CD4-positive, alpha-beta T cell (primary cell): ENCODE data around the gene RERE. TPM values are rescaled to one million over a fixed set of nuclear protein-coding genes. Genes with fewer than 3 reads are reported as not detected.
"Not testable (repeated sequence)": the region's sequence is repeated elsewhere in the genome, so short reads cannot be mapped to it uniquely, and the experiment has no call there.

ENCODE experiments used
- ATAC-seq: fragments of 200-7000 bp; cut with Tn5 transposase; one replicate; pipeline ENCODE4 v1.10.0; 2022; ENCODE audit warnings: mild to moderate bottlenecking; ENCODE audit not compliant: poor library complexity
- CTCF ChIA-PET: fragments of 350-600 bp; sonication (Branson Sonifier 250); formaldehyde crosslinking; loops from one replicate; lab custom pipeline; 2021; ENCODE audit warnings: antibody characterized with exemption, inconsistent platforms; lab: Charles Lee
- POLR2A ChIA-PET: fragments of 350-600 bp; sonication (Branson Sonifier 250); formaldehyde crosslinking; loops from one replicate; lab custom pipeline; 2021; ENCODE audit warnings: antibody characterized with exemption, inconsistent platforms; lab: Charles Lee
- DNase-seq, 14 experiments: peaks; one replicate each; pipeline ENCODE4 v3.0.0-alpha.2; 2013 to 2020; ENCODE audit warnings: mixed read lengths in 2 of 14
- H3K27ac ChIP-seq, 2 donors: one replicate each; pipeline versions ENCODE4 v1.5.1 to v1.7.0; 2013; ENCODE audit warnings: low read length in 2 of 2, low read depth in 1 of 2, mild to moderate bottlenecking in 1 of 2
- H3K27me3 ChIP-seq, 2 experiments: 1 replicate in 1 of 2; 2 replicates in 1 of 2; pipeline versions ENCODE4 v1.6.1 to v1.7.0; 2013; ENCODE audit warnings: low read length in 2 of 2, control low read depth in 1 of 2, mild to moderate bottlenecking in 1 of 2, moderate library complexity in 1 of 2; ENCODE audit not compliant: insufficient read depth in 2 of 2, control insufficient read depth in 1 of 2
- H3K36me3 ChIP-seq: one replicate; pipeline ENCODE4 v1.6.1; 2013; ENCODE audit warnings: low read length, control low read depth; ENCODE audit not compliant: insufficient read depth
- H3K4me1 ChIP-seq: one replicate; pipeline ENCODE4 v1.6.1; 2013; ENCODE audit warnings: low read length, control low read depth; ENCODE audit not compliant: insufficient read depth
- H3K4me3 ChIP-seq: one replicate; pipeline ENCODE4 v1.5.1; 2013; ENCODE audit warnings: mild to moderate bottlenecking, low read length, moderate library complexity
- H3K9me3 ChIP-seq, 2 experiments: 1 replicate in 1 of 2; 2 replicates in 1 of 2; pipeline versions ENCODE4 v1.6.1 to v1.7.0; 2013; ENCODE audit warnings: low read length in 2 of 2, mild to moderate bottlenecking in 2 of 2, control low read depth in 1 of 2, moderate library complexity in 1 of 2; ENCODE audit not compliant: control insufficient read depth in 1 of 2, insufficient read depth in 1 of 2
- H3K27ac Mint-ChIP-seq: one replicate; pipeline ENCODE4 v1.8.0; 2020; ENCODE audit warnings: mixed read lengths
- H3K27me3 Mint-ChIP-seq: one replicate; pipeline ENCODE4 v1.8.0; 2021; ENCODE audit warnings: mixed read lengths
- H3K36me3 Mint-ChIP-seq: one replicate; pipeline ENCODE4 v1.8.0; 2021; ENCODE audit warnings: low read depth, mixed read lengths
- H3K4me1 Mint-ChIP-seq: one replicate; pipeline ENCODE4 v1.8.0; 2021; ENCODE audit warnings: low read depth, mixed read lengths
- H3K4me3 Mint-ChIP-seq: one replicate; pipeline ENCODE4 v1.8.0; 2020; ENCODE audit warnings: mild to moderate bottlenecking, mixed read lengths
- H3K9me3 Mint-ChIP-seq: one replicate; pipeline ENCODE4 v1.8.0; 2020; ENCODE audit warnings: mixed read lengths
- intact Hi-C, 2 experiments: fragments of 100-400 bp; cut with DNase I in 1 of 2; cut with micrococcal nuclease in 1 of 2; formaldehyde crosslinking; loops; one replicate each; pipeline versions ENCODE4 v1.15.1 to v1.9.0; 2023 to 2025; cut with DNase I, micrococcal nuclease
- total RNA-seq, 174 experiments: library from RNA in 2 of 174; stranded (reverse) in 2 of 174; gene quantifications; one replicate each; pipeline ENCODE4 v1.2.3 and lab custom pipeline; 2021 to 2026
- TF ChIP-seq, protein P1 (sequence below): fragments of 200-600 bp; IDR thresholded peaks from one replicate; pipeline ENCODE4 v1.8.0; 2022; ENCODE audit warnings: antibody characterized with exemption, mild to moderate bottlenecking

The RERE gene
- total RNA-seq, 2 experiments from 2014 or later, result 78.4 to 84.0 TPM

GRCh38 chr1:8699679-8700078 is 117.8 kb downstream of the RERE start:
- CTCF ChIA-PET, result interaction anchor here (1.6 to 1.7 kb wide), 2 partner anchors 9 to 27 kb away, joined by 3 to 4 read pairs; no protein-coding TSS in a partner anchor
- ATAC-seq, result no peak
- POLR2A ChIA-PET, result interaction anchor here (1.9 kb wide), 1 partner anchor 179 kb away, joined by 6 read pairs; the partner anchor contains the start of gene ENO1

DNA sequence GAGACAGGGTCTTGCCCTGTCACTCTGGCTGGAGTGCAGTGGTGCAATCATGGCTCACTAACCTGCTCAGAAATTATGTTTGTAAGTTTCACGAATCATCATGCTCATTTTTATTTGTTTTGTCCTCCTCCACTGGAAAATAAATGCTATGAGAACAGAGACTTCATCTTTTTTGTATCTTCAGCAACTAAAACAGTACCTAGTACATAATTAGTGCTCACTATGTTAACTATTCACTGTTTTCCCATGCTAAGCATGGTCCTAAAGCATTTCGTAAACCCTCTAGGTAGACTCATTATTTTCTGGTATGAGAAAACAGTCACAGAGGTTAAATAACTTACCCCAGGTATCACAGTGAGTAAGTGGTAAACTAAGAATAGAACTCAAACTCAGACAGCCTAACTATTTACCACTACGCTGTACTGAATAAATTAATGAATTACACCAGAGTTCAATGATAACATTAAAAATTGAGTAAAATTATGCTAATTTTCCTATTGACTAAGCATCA is 118.4 kb downstream of the RERE start:
- Mint-ChIP-seq H3K27me3 (peaks cover 29% of the 10 kb centered on the region), H3K9me3 (no peaks in the 10 kb centered on the region), H3K36me3 (no peaks in the 10 kb centered on the region), H3K4me3 (no peak overlapping the region), H3K4me1 (peaks cover 29% of the 10 kb centered on the region), H3K27ac (no peak overlapping the region)
- no peak overlapping the region for H3K27ac ChIP-seq
- TF ChIP-seq, protein P1, sequence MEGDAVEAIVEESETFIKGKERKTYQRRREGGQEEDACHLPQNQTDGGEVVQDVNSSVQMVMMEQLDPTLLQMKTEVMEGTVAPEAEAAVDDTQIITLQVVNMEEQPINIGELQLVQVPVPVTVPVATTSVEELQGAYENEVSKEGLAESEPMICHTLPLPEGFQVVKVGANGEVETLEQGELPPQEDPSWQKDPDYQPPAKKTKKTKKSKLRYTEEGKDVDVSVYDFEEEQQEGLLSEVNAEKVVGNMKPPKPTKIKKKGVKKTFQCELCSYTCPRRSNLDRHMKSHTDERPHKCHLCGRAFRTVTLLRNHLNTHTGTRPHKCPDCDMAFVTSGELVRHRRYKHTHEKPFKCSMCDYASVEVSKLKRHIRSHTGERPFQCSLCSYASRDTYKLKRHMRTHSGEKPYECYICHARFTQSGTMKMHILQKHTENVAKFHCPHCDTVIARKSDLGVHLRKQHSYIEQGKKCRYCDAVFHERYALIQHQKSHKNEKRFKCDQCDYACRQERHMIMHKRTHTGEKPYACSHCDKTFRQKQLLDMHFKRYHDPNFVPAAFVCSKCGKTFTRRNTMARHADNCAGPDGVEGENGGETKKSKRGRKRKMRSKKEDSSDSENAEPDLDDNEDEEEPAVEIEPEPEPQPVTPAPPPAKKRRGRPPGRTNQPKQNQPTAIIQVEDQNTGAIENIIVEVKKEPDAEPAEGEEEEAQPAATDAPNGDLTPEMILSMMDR, result no peak
- no peaks in the 10 kb centered on the region for H3K36me3 ChIP-seq
- ATAC-seq (no peak), DNase-seq (no peak)
- POLR2A ChIA-PET, result no interaction called here
- peaks cover 0 to 3% of the 10 kb centered on the region in 2 experiments for H3K9me3 ChIP-seq
- H3K27me3 ChIP-seq, result peaks cover 16 to 22% of the 10 kb centered on the region in 2 experiments
- peaks cover 27% of the 10 kb centered on the region for H3K4me1 ChIP-seq
- CTCF ChIA-PET, result no interaction called here
- intact Hi-C loops, result no loop called here
- no peak overlapping the region for H3K4me3 ChIP-seq

More at GRCh38 chr1:8699679-8700078, 117.8 kb downstream of the RERE start:
- H3K27me3 Mint-ChIP-seq, result peaks cover 36% of the 10 kb centered on the region
- H3K27ac Mint-ChIP-seq, result no peak overlapping the region
- H3K4me3 Mint-ChIP-seq, result no peak overlapping the region
- Histone ChIP-seq H3K36me3 (no peaks in the 10 kb centered on the region), H3K4me1 (peaks cover 27% of the 10 kb centered on the region), H3K27ac (no peak overlapping the region), H3K4me3 (no peak overlapping the region), H3K9me3 (peaks cover 0 to 3% of the 10 kb centered on the region in 2 experiments), H3K27me3 (peaks cover 20 to 29% of the 10 kb centered on the region in 2 experiments)
- H3K36me3 Mint-ChIP-seq, result no peaks in the 10 kb centered on the region
- H3K9me3 Mint-ChIP-seq, result no peaks in the 10 kb centered on the region
- TF ChIP-seq, protein P1, result no peak
- peaks cover 30% of the 10 kb centered on the region for H3K4me1 Mint-ChIP-seq
- intact Hi-C loops, result loop anchor here in 1 of 2 experiments (5.0 kb wide), 2 partner anchors 118 to 277 kb away; partner anchors contain the start of gene RERE
- no peak for DNase-seq

- Mint-ChIP-seq H3K4me1 (peaks cover 23% of the 10 kb centered on the region), H3K27me3 (peaks cover 21% of the 10 kb centered on the region), H3K36me3 (no peaks in the 10 kb centered on the region), H3K4me3 (no peak overlapping the region), H3K9me3 (no peaks in the 10 kb centered on the region), H3K27ac (no peak overlapping the region)
- ChIA-PET CTCF (interaction anchor here (1.1 kb wide), 1 partner anchor 28 kb away, joined by 3 read pairs; no protein-coding TSS in a partner anchor), POLR2A (no interaction called here)
- Histone ChIP-seq H3K27ac (no peak overlapping the region), H3K9me3 (peaks cover 0 to 3% of the 10 kb centered on the region in 2 experiments), H3K27me3 (peaks cover 12 to 15% of the 10 kb centered on the region in 2 experiments), H3K36me3 (no peaks in the 10 kb centered on the region), H3K4me1 (peaks cover 22% of the 10 kb centered on the region), H3K4me3 (no peak overlapping the region)
- TF ChIP-seq, protein P1, result no peak
- intact Hi-C loops, result no loop called here
- ATAC-seq (no peak), DNase-seq (no peak)
Observed at GRCh38 chr1:8698012-8698630, 119.3 kb downstream of the RERE start.

DNA sequence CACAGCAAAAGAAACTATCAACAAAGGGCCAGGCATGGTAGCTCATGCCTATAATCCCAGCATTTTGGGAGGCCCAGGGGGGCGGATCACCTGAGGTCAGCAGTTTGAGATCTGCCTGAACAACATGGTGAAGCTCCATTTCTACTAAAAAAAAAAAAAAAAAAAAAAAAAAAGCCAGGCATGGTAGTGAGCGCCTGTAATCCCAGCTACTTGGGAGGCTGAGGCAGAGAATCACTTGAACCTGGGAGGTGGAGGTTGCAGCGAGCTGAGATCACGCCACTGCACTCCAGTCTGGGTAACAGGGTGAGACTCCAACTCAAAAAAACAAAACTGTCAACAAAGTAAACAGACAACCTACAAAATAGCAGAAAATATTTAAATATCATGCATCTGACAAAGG is 122.0 kb downstream of the RERE start:
- ATAC-seq, H3K27ac Mint-ChIP-seq, H3K27me3 Mint-ChIP-seq, H3K27me3 ChIP-seq, H3K9me3 ChIP-seq, H3K36me3 ChIP-seq, H3K4me1 Mint-ChIP-seq, DNase-seq, H3K4me1 ChIP-seq, H3K36me3 Mint-ChIP-seq, intact Hi-C loops, H3K9me3 Mint-ChIP-seq, H3K27ac ChIP-seq, H3K4me3 ChIP-seq, H3K4me3 Mint-ChIP-seq: not testable (repeated sequence)
- ChIA-PET POLR2A (interaction anchor here (0.5 kb wide), 1 partner anchor 42 kb away, joined by 3 read pairs; no protein-coding TSS in a partner anchor), CTCF (interaction anchor here (0.8 to 0.9 kb wide), 2 partner anchors 22 to 30 kb away, joined by 3 read pairs; no protein-coding TSS in a partner anchor)
